ENCODE measurements around the gene PPP6R1. TPM values are rescaled to one million over a fixed set of nuclear protein-coding genes. Genes with fewer than 3 reads are reported as not detected.
A peak's percentile ranks its signal among the peaks of the same experiment; 100 is the strongest.

PPP6R1 gene
- total and polyA plus RNA-seq, 2 of the 13 experiments (the other 11 are each of a cell fraction or from before 2014, with no cell fraction given) = 25.8 to 54.0 TPM

GRCh38 chr19:55254625-55254977 lies 4.2 kb downstream of the PPP6R1 start:
- no peak overlapping the region for H2AFZ ChIP-seq (ENCODE audit: low read length)
- peaks cover 61% of the 10 kb centered on the region for H3K4me1 ChIP-seq (ENCODE audit: insufficient read depth, low read length)
- TF ChIP-seq ZNF678 (CRISPR knock-in tag; IDR thresholded peaks at IDR 0.05) (no peak), BCLAF1 (IDR thresholded peaks at IDR 0.05) (no peak), ZNF446 (CRISPR knock-in tag; IDR thresholded peaks at IDR 0.05) (no peak), CC2D1A (CRISPR knock-in tag; IDR thresholded peaks at IDR 0.05) (no peak), CBX1 (IDR thresholded peaks at IDR 0.05; ENCODE audit: low read depth) (no peak)
- peaks cover 84% of the 10 kb centered on the region for H3K79me2 ChIP-seq (ENCODE audit: insufficient read depth, low read length)
- H3K36me3 ChIP-seq (replicated peaks in 1 of 2; ENCODE audit: control insufficient read depth in 1 of 2, insufficient read depth in 2 of 2, low read length in 2 of 2) = peaks cover 11 to 36% of the 10 kb centered on the region in 2 experiments; a peak in 4 of 5 replicates
- DNase-seq (ENCODE audit: low spot score) (no peak), ATAC-seq (no peak), FAIRE-seq (no peak)
- CTCF ChIA-PET (ENCODE audit: low intra/inter-chr PET ratio, low total read pairs) = no interaction called here
- in situ Hi-C loops (cut with HindIII; ENCODE audit: extremely low pct_ligation_motif_present, low pct_unique_long_range_greater_than_20kb) (no loop called here), intact Hi-C loops (cut with micrococcal nuclease; ENCODE audit: unreplicated experiment) (no loop called here)
- no peaks in the 10 kb centered on the region; a peak in 1 of 5 replicates for H3K27me3 ChIP-seq (ENCODE audit: control insufficient read depth in 1 of 2, insufficient read depth in 2 of 2, low read length in 2 of 2)
- H4K20me1 ChIP-seq (ENCODE audit: insufficient read depth, low read length) = peaks cover 61% of the 10 kb centered on the region
- no peak overlapping the region for H3K27ac ChIP-seq (ENCODE audit: extremely low read length, insufficient read depth, low read length)
- 94% methylated on average over 3 of the region's 6 CpGs for WGBS (ENCODE audit: low lambda C conversion rate)
- no peaks in the 10 kb centered on the region for H3K9me3 ChIP-seq (ENCODE audit: low read length)
- no TSS peak for BruUV-seq (replicated peaks)
- H3K4me2 ChIP-seq (ENCODE audit: low read depth, low read length) = 0 out of 2 replicates have a peak overlapping the region, but pooled peaks have one; percentile 99
- no peak overlapping the region for H3K4me3 ChIP-seq (replicated peaks in 1 of 3; ENCODE audit: insufficient read depth in 1 of 3, low read depth in 2 of 3, low read length in 3 of 3)
- POLR2A ChIA-PET = interaction anchor here (1.8 to 4.1 kb wide), 3 partner anchors 48 to 84 kb away, joined by 6 to 14 read pairs (median 10); partner anchors contain the start of gene KMT5C
- no peak overlapping the region for H3K9ac ChIP-seq (ENCODE audit: insufficient read depth, low read depth, low read length)
